GM23248 (cell line): ENCODE data around the gene FAM13B.

Source experiments
- EZH2 ChIP-seq: fragments of 200-600 bp; sonication (generic); IDR thresholded peaks from 2 replicates; pipeline ENCODE4 v1.6.1; 2018; ENCODE audit warnings: antibody characterized with exemption, mild to moderate bottlenecking; ENCODE audit not compliant: insufficient read depth, poor library complexity, severe bottlenecking
- EZH2phosphoT487 ChIP-seq: fragments of 200-600 bp; sonication (generic); IDR thresholded peaks from 2 replicates; pipeline ENCODE4 v1.6.1; 2018; ENCODE audit warnings: antibody characterized with exemption, moderate library complexity, mild to moderate bottlenecking, low read depth; ENCODE audit not compliant: insufficient read depth

DNA sequence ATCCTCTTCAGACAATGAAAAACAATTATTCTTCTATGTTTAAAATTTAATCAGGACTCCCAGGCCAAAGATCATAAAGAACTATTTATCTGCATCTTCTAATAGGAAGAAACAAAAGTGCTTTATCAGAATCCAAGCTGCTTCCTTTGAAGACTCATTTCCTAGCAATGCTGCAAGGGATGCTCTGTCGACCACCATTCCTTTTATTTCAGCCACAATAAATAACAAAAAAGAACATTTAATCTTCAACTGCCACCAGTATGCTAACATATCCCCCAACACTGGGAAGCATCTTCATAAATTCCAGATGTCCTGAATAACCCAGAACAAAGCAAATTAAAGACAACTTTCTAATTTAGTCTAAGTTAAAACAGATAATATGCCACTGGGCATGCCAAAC lies 74.9 kb downstream of the FAM13B start:
- TF ChIP-seq EZH2 (no peak), EZH2phosphoT487 (no peak)
